ENCODE data around the gene LDB2. TPM values are rescaled to one million over a fixed set of nuclear protein-coding genes. Genes with fewer than 3 reads are reported as not detected.

LDB2 gene
- total RNA-seq, 4 donors from 2014 or later: 48.8 to 298 (median 152) TPM

DNA sequence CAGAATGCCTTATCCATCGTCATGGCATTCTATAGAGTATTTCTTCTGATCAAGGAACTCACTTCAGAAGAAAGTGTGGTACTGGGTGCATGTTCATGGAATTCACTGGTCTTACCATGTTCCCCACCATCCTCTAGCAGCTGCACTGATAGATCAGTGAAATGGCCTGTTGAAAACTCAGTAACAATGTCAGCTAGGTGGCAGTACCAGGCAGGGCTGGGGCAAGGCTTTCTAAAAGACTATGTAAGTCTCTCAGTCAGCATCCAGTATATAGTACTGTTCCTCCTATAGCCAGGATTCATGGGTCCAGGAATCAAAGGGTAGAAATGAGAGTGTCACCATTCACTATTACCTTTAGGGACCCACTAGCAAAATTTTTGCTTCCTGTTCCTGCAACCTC, 15.8 kb upstream of the LDB2 start:
- peak; percentile 16 to 40 (median 28) for TF ChIP-seq CTCF (IDR thresholded peaks at IDR 0.05)
- TF ChIP-seq POLR2A (IDR thresholded peaks at IDR 0.05): no peak
- no peak for DNase-seq
- intact Hi-C loops (cut with DNase I; ENCODE audit: low total_unique reads): no loop called here
- Histone ChIP-seq H3K4me1 (no peaks in the 10 kb centered on the region), H3K4me3 (no peak overlapping the region), H3K27ac (no peak overlapping the region), H3K36me3 (no peaks in the 10 kb centered on the region), H3K9me3 (no peaks in the 10 kb centered on the region), H3K27me3 (no peaks in the 10 kb centered on the region)

DNA sequence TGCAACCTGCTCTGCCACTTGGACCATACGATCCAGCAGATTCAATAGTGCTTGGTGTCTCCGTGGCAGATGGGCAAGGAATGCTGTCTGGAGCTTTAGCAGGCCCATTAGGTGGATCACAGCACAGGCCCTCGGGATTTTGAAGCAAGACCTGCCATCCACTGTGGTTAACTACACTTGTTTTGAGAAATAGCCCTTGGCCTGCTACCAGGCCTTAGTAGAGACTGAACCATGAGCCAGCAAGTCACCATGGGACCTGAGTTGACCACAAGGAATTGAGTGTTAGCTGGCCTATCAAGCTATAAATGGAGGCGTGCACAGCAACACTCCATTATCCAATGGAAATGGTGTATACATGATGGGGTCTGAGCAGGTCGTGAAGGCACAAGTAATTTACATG, 14.5 kb upstream of the LDB2 start:
- TF ChIP-seq POLR2A (IDR thresholded peaks at IDR 0.05) (no peak), CTCF (IDR thresholded peaks at IDR 0.05) (no peak)
- intact Hi-C loops (cut with DNase I; ENCODE audit: low total_unique reads): no loop called here
- H3K4me1 ChIP-seq: no peaks in the 10 kb centered on the region

DNA sequence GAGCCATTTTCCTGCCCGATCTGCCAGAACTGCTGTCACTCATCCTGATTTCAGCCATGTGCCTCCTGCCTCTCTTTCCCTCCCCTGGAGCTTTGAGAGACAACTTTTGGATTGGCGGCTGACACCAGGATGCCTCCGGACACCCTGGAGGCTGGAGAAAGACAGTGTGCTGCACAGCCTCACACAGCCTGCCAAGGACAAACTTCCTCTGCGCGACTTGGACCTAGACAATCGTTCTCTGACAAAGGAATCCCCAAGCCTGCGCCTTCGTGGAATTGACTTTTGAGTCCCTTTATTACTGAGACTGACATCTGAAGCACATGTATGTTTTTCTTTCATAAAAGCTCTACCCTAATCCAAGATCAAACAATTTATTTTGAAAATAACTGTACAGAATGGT, 10.8 kb upstream of the LDB2 start:
- intact Hi-C loops (cut with DNase I; ENCODE audit: low total_unique reads): no loop called here
- no peak overlapping the region for H3K4me3 ChIP-seq

More for the DNA sequence above, 14.5 kb upstream of the LDB2 start:
- Histone ChIP-seq H3K9me3 (no peaks in the 10 kb centered on the region), H3K36me3 (no peaks in the 10 kb centered on the region), H3K27me3 (no peaks in the 10 kb centered on the region), H3K4me3 (no peak overlapping the region), H3K27ac (no peak overlapping the region)
- DNase-seq: no peak

DNA sequence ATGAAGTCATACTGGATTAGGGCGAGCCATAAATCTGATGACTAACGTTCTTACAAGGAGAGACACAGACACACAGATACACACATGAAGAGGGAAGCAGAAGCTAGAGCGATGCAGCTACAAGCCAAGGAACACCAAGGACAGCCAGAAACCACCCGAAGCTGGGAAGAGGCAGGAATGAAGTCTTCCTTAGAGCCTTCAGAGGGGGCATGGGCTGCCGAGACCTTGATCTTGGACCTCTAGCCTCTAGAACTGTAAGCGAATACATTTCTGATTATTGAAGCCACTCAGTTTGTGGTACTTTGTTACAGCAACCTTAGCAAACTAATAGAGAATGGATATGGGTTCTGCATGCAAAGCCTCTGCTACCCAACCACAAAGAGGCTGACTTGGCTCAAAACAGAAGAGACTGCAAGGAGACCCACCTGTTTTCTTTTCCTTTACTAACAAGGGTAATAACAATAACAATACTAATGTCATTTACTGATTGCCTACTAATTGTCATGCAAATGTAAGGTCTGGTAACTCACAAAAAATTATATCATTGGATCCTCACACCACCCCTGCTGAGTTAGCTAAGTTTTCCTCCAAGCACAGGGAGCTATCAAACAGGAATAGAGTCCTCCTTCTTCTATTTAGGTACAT, 10.1 kb upstream of the LDB2 start:
- Histone ChIP-seq H3K36me3 (no peaks in the 10 kb centered on the region), H3K27me3 (no peaks in the 10 kb centered on the region), H3K4me1 (no peaks in the 10 kb centered on the region), H3K27ac (no peak overlapping the region), H3K4me3 (no peak overlapping the region), H3K9me3 (no peaks in the 10 kb centered on the region)
- no peak for DNase-seq
- intact Hi-C loops (cut with DNase I; ENCODE audit: low total_unique reads): no loop called here
- TF ChIP-seq POLR2A (IDR thresholded peaks at IDR 0.05): no peak

More for the DNA sequence above, 10.8 kb upstream of the LDB2 start:
- H3K27me3 ChIP-seq: no peaks in the 10 kb centered on the region
- H3K36me3 ChIP-seq: no peaks in the 10 kb centered on the region
- H3K4me1 ChIP-seq: no peaks in the 10 kb centered on the region
- H3K27ac ChIP-seq: no peak overlapping the region
- TF ChIP-seq POLR2A (IDR thresholded peaks at IDR 0.05) (no peak), CTCF (IDR thresholded peaks at IDR 0.05) (no peak)
- DNase-seq: no peak
- H3K9me3 ChIP-seq: no peaks in the 10 kb centered on the region

DNA sequence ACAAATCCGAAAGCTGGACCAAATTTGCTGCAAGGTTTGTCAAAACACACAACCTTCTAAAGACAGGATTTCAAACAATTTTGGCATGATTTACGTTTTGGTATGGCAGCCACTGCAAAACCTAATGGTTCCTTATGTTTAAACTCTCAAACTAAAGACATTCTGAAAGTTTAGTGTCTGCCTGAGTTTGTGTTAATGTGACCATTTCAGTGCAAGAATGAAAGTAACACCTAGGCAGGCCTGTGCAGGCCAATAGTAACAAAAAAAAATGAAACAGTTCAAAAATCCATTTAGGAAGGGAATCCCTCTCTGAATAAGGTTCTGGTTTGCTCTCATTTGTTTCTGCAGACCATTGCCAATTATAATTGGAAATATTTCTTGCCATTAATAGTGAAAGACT, 1.9 kb upstream of the LDB2 start:
- DNase-seq: no peak

More for the DNA sequence above, 1.9 kb upstream of the LDB2 start:
- H3K4me1 ChIP-seq: no peaks in the 10 kb centered on the region
- H3K4me3 ChIP-seq: no peak overlapping the region
- TF ChIP-seq CTCF (IDR thresholded peaks at IDR 0.05): no peak
- no peak for TF ChIP-seq POLR2A (IDR thresholded peaks at IDR 0.05)
- no peaks in the 10 kb centered on the region for H3K27me3 ChIP-seq
- intact Hi-C loops (cut with DNase I; ENCODE audit: low total_unique reads): no loop called here
- no peaks in the 10 kb centered on the region for H3K9me3 ChIP-seq
- H3K27ac ChIP-seq: no peak overlapping the region
- H3K36me3 ChIP-seq: no peaks in the 10 kb centered on the region

Measured in uterus (tissue), 4 donors.